ENCODE results near the gene GRIPAP1. TPM values are rescaled to one million over a fixed set of nuclear protein-coding genes. Genes with fewer than 3 reads are reported as not detected.

The GRIPAP1 gene
- total RNA-seq, 2 donors from 2014 or later = 29.8 to 36.6 TPM

DNA sequence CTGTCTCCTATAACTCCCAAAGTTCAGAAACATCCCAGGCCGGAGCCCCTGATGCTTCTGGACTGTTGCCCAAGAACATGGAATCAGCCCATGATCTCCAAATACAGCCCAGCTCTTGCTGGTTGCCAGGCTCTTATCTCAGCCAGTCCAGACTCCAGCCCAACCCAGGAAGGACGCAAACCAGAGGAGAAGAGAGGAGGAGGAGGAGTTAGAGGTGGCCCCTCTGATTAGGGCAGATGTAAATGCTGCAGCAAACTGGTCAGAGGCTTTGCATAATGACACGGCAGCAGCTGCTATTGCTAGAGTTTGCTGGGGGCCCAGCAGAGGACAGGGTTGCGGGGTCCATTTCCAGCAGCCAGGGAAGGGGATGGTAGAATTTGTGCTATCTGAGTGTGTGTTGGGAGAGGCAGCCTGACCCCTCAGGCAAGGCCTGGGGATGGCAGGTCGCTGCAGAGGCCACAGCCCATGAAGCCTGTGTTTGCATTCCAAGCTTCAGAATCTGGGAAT lies 40.4 kb downstream of the GRIPAP1 start:
- Histone ChIP-seq H3K27ac (peak overlapping the region in 1 of 2 donors; percentile 12), H3K27me3 (replicated peaks; ENCODE audit: insufficient read depth) (no peaks in the 10 kb centered on the region), H3K36me3 (no peaks in the 10 kb centered on the region), H3K4me1 (ENCODE audit: control insufficient read depth in 1 of 2, low read depth in 2 of 2) (peaks cover 0 to 5% of the 10 kb centered on the region in 2 donors), H3K9me3 (no peaks in the 10 kb centered on the region), H3K4me3 (no peak overlapping the region)
- TF ChIP-seq, protein P1, sequence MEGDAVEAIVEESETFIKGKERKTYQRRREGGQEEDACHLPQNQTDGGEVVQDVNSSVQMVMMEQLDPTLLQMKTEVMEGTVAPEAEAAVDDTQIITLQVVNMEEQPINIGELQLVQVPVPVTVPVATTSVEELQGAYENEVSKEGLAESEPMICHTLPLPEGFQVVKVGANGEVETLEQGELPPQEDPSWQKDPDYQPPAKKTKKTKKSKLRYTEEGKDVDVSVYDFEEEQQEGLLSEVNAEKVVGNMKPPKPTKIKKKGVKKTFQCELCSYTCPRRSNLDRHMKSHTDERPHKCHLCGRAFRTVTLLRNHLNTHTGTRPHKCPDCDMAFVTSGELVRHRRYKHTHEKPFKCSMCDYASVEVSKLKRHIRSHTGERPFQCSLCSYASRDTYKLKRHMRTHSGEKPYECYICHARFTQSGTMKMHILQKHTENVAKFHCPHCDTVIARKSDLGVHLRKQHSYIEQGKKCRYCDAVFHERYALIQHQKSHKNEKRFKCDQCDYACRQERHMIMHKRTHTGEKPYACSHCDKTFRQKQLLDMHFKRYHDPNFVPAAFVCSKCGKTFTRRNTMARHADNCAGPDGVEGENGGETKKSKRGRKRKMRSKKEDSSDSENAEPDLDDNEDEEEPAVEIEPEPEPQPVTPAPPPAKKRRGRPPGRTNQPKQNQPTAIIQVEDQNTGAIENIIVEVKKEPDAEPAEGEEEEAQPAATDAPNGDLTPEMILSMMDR (IDR thresholded peaks at IDR 0.05) = no peak
- ATAC-seq (ENCODE audit: insufficient number of reproducible peaks, low FRiP score, low read depth) (no peak), DNase-seq (ENCODE audit: low spot score) (no peak)

DNA sequence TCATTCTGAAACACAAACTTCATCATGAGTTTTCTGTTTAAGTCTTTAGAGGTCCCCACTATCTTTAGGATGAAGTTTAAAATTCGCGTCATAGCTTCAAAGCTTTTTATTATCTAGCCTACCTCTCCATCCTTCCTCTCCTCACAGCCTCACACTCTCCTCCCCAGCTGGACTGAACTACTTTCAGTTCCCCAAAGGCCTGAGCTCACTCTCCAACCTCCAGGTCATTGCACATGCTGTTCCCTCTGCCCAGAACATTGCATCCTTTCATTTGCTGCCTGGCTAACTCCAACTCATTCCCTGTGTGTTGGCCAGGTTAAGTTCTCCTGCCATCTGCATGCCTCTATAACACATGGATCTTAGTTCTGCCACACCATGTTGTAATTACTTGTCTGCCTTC lies 41.8 kb downstream of the GRIPAP1 start:
- no peak overlapping the region for H3K4me3 ChIP-seq
- no peaks in the 10 kb centered on the region for H3K27me3 ChIP-seq (replicated peaks; ENCODE audit: insufficient read depth)
- H3K27ac ChIP-seq = peak overlapping the region in 1 of 2 donors; percentile 96
- H3K4me1 ChIP-seq (ENCODE audit: control insufficient read depth in 1 of 2, low read depth in 2 of 2) = peaks cover 9 to 18% of the 10 kb centered on the region in 2 donors
- H3K36me3 ChIP-seq = no peaks in the 10 kb centered on the region
- DNase-seq (ENCODE audit: low spot score) = no peak
- TF ChIP-seq, protein P1 (IDR thresholded peaks at IDR 0.05) = no peak
- H3K9me3 ChIP-seq = no peaks in the 10 kb centered on the region
- no peak for ATAC-seq (ENCODE audit: insufficient number of reproducible peaks, low FRiP score, low read depth)

DNA sequence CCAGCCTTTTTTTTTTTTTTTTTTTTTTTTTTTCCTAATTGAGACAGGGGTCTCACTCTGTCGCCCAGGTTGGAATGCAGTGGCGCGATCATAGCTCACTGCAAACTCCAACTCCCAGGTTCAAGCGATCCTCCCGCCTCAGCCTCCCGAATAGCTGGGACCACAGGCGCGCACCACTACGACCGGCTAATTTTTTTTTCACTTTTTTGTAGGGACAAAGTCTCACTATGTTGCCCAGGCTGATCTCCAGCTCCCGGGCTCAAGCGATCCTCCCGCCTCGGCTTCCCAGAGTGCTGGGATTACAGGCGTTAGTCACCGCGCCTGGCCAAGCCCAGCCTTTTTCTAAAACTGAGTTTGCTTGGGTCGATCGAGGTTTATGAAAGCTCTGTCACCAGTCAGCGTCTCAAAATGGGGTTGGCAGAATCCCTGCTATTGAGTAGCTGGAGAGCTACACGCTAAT lies 43.4 kb downstream of the GRIPAP1 start:
- Histone ChIP-seq H3K36me3 (peaks cover 2% of the 10 kb centered on the region), H3K4me3 (peak overlapping the region; percentile 77), H3K4me1 (ENCODE audit: control insufficient read depth in 1 of 2, low read depth in 2 of 2) (peaks cover 12 to 29% of the 10 kb centered on the region in 2 donors), H3K27ac (peak overlapping the region; percentile 84 to 96), H3K27me3 (replicated peaks; ENCODE audit: insufficient read depth) (no peaks in the 10 kb centered on the region), H3K9me3 (no peaks in the 10 kb centered on the region)
- TF ChIP-seq, protein P1 (IDR thresholded peaks at IDR 0.05) = no peak
- ATAC-seq (ENCODE audit: insufficient number of reproducible peaks, low FRiP score, low read depth) (peak; percentile 42), DNase-seq (ENCODE audit: low spot score) (peak; percentile 19)

DNA sequence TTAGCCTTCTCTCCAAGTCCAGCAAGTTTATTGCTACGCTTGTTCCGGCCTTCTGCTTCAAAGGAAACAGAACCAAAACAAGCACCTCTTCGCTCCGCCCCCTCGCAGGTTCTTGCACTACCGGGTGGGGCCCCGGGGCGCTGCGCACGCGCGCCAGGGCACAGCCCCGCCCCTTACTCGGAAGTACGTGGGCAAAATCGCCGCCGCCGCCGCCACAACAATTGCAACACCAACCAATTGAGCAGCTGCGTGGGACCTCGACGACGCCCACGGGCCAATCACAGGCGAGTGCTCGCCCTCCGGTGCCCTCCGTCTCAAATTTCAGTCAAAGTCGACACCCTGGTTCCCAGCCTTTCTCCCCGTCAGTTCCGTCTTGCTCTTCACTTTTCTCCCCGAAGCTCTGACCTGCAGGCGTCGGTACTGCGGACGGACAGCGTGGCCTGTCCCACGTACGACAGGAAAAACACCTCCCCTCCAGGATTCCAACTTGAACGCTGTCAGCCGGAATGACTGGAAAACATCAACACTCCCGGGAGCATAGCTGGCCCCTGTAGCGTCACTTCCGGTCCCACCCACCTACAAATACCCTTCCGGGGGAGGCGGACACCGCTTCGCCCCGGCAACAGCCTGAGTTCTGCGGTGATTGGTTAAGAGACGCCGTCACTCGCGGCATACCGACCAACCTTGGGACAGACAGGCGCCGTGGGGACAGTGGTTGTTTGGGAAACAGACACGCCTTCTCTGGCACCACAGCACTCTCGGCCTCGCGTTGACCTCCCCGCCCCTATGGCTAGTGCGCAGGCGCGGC lies 44.0 kb downstream of the GRIPAP1 start:
- Histone ChIP-seq H3K4me1 (ENCODE audit: control insufficient read depth in 1 of 2, low read depth in 2 of 2) (peaks cover 15 to 35% of the 10 kb centered on the region in 2 donors), H3K9me3 (no peaks in the 10 kb centered on the region), H3K27me3 (replicated peaks; ENCODE audit: insufficient read depth) (no peaks in the 10 kb centered on the region), H3K4me3 (peak overlapping the region; percentile 77), H3K36me3 (peaks cover 3% of the 10 kb centered on the region), H3K27ac (peak overlapping the region; percentile 90 to 96)
- DNase-seq (ENCODE audit: low spot score) (peak; percentile 79), ATAC-seq (ENCODE audit: insufficient number of reproducible peaks, low FRiP score, low read depth) (peak; percentile 83)
- TF ChIP-seq, protein P1 (IDR thresholded peaks at IDR 0.05) = no peak

DNA sequence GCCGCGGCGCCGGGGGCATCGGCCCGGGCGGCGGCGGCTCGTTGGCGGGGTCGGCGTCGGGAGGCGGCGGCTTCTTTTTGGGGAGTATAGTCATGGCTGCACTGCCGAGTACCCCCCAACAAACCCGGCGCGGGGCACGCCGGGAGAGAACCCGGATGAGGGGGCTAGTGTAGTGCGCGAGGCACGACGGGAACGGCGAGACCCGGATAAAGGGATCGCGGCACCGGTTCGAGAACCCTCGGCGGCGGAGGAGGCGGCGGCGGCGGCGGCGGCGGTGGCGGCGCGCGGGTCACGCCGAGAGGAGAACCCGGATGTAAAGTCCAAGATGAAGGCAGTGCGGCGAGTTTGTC lies 44.6 kb downstream of the GRIPAP1 start, which contains the start of gene OTUD5:
Gene OTUD5, minus strand, starts transcription at position 131 of the 350 bp plus-strand sequence. Its CDS starts 37 bp downstream, at position 94.
- ATAC-seq (ENCODE audit: insufficient number of reproducible peaks, low FRiP score, low read depth) = peak; percentile 3
- Histone ChIP-seq H3K27me3 (replicated peaks; ENCODE audit: insufficient read depth) (no peaks in the 10 kb centered on the region), H3K4me3 (peak within 1 kb of the TSS; percentile 77), H3K36me3 (peaks cover 3% of the 10 kb centered on the region), H3K4me1 (ENCODE audit: control insufficient read depth in 1 of 2, low read depth in 2 of 2) (peaks cover 15 to 41% of the 10 kb centered on the region in 2 donors), H3K9me3 (no peaks in the 10 kb centered on the region), H3K27ac (peak within 1 kb of the TSS; percentile 90 to 96)
- DNase-seq (ENCODE audit: low spot score) = no peak
- TF ChIP-seq, protein P1 (IDR thresholded peaks at IDR 0.05) = no peak
